SK-N-SH (cell line): ENCODE data around the gene MAP2K5. TPM values are rescaled to one million over a fixed set of nuclear protein-coding genes. Genes with fewer than 3 reads are reported as not detected.

Experiments
- CTCF ChIA-PET: fragments of 300-600, 350-600 bp; formaldehyde crosslinking; extraction: SDS; loops from one replicate; lab custom pipeline; 2021; lab: Yijun Ruan, JAX
- POLR2A ChIA-PET: fragments of 350-600 bp; sonication (Branson Sonifier 250); formaldehyde crosslinking; extraction: SDS; loops from one replicate; lab custom pipeline; 2020; ENCODE audit warnings: antibody characterized with exemption, inconsistent platforms; lab: Yijun Ruan, JAX
- DNase-seq: peaks from one replicate; pipeline ENCODE4 v3.0.0; 2012
- H2AFZ ChIP-seq: fragments of 200-600 bp; sonication (generic); 2 replicates; pipeline ENCODE4 v1.8.1; 2016; ENCODE audit warnings: antibody characterized with exemption, mild to moderate bottlenecking, low read depth
- H3F3A ChIP-seq: fragments of 200-600 bp; sonication (generic); replicated peaks from 2 replicates; pipeline ENCODE3; 2016; ENCODE audit warnings: antibody characterized with exemption, mild to moderate bottlenecking; ENCODE audit not compliant: insufficient read depth
- H3K27ac ChIP-seq, 2 experiments: fragments of 200-500 bp in 1 of 2; fragments of 200-600 bp in 1 of 2; sonication (Bioruptor generic) in 1 of 2; sonication (generic), shearing (Covaris generic) in 1 of 2; 2 replicates each; pipeline versions ENCODE4 v1.5.1 to v1.6.1; 2014 to 2016; ENCODE audit warnings: low read depth in 2 of 2, inconsistent platforms in 1 of 2, low read length in 1 of 2, mild to moderate bottlenecking in 1 of 2, mixed read lengths in 1 of 2
- H3K27me3 ChIP-seq: fragments of 200-600 bp; sonication (generic), shearing (Covaris generic); 2 replicates; pipeline ENCODE4 v1.6.1; 2016; ENCODE audit warnings: mixed run types; ENCODE audit not compliant: insufficient read depth
- H3K36me3 ChIP-seq, 2 experiments: fragments of 200-500 bp in 1 of 2; fragments of 200-600 bp in 1 of 2; sonication (Bioruptor generic) in 1 of 2; sonication (generic) in 1 of 2; replicated peaks in 1 of 2; 2 replicates each; pipeline versions ENCODE3 to v1.5.1; 2014 to 2016; ENCODE audit warnings: low read length in 1 of 2, mild to moderate bottlenecking in 1 of 2; ENCODE audit not compliant: insufficient read depth in 2 of 2, control insufficient read depth in 1 of 2
- H3K4me1 ChIP-seq, 2 experiments: fragments of 200-500 bp in 1 of 2; fragments of 200-600 bp in 1 of 2; sonication (Bioruptor generic) in 1 of 2; sonication (generic), shearing (Covaris generic) in 1 of 2; 2 replicates each; pipeline versions ENCODE4 v1.5.1 to v1.6.1; 2014 to 2016; ENCODE audit warnings: low read depth in 1 of 2, low read length in 1 of 2, mixed run types in 1 of 2; ENCODE audit not compliant: insufficient read depth in 2 of 2, control insufficient read depth in 1 of 2
- H3K4me2 ChIP-seq: fragments of 200-600 bp; sonication (generic), shearing (Covaris generic); 2 replicates; pipeline ENCODE4 v1.6.1; 2017; ENCODE audit warnings: mixed run types
- H3K4me3 ChIP-seq, 2 experiments: fragments of 200-500 bp in 1 of 2; fragments of 200-600 bp in 1 of 2; sonication (Bioruptor generic) in 1 of 2; sonication (generic), shearing (Covaris generic) in 1 of 2; 2 replicates each; pipeline versions ENCODE4 v1.5.1 to v1.8.1; 2014 to 2016; ENCODE audit warnings: low read depth in 2 of 2, inconsistent platforms in 1 of 2, low read length in 1 of 2, mild to moderate bottlenecking in 1 of 2, mixed read lengths in 1 of 2, moderate library complexity in 1 of 2
- H3K79me2 ChIP-seq: fragments of 200-600 bp; sonication (generic); 2 replicates; pipeline ENCODE4 v1.8.1; 2017; ENCODE audit warnings: mild to moderate bottlenecking; ENCODE audit not compliant: insufficient read depth
- H3K9ac ChIP-seq: fragments of 200-600 bp; sonication (generic); 2 replicates; pipeline ENCODE4 v1.6.1; 2017; ENCODE audit warnings: mixed run types
- H3K9me2 ChIP-seq: fragments of 200-600 bp; sonication (generic); 2 replicates; pipeline ENCODE4 v1.6.1; 2017; ENCODE audit warnings: mixed run types
- H3K9me3 ChIP-seq: fragments of 200-600 bp; sonication (generic); 2 replicates; pipeline ENCODE4 v1.6.1; 2017; ENCODE audit warnings: mixed run types, mild to moderate bottlenecking, moderate library complexity
- H4K20me1 ChIP-seq: fragments of 200-600 bp; sonication (generic); 2 replicates; pipeline ENCODE4 v1.6.1; 2017; ENCODE audit warnings: mild to moderate bottlenecking, mixed run types; ENCODE audit not compliant: insufficient read depth
- CHD2 ChIP-seq: fragments of 150-350 bp; IDR thresholded peaks from 2 replicates; pipeline ENCODE4 v1.6.1; 2018; ENCODE audit warnings: low read length; ENCODE audit not compliant: partially characterized antibody
- CTCF ChIP-seq: fragments of 200-600 bp; sonication (generic); IDR thresholded peaks from 2 replicates; pipeline ENCODE4 v1.6.1; 2017; ENCODE audit warnings: antibody characterized with exemption, mild to moderate bottlenecking, moderate library complexity
- EP300 ChIP-seq, 2 experiments: IDR thresholded peaks; 2 replicates each; pipeline versions ENCODE4 v1.4.0 to v1.6.1; 2012; ENCODE audit warnings: borderline replicate concordance in 1 of 2, low read depth in 1 of 2, low read length in 1 of 2
- EZH2phosphoT487 ChIP-seq: fragments of 200-600 bp; sonication (generic); IDR thresholded peaks from 2 replicates; pipeline ENCODE4 v1.6.1; 2017; ENCODE audit warnings: low read depth, mixed run types, mild to moderate bottlenecking, antibody characterized with exemption, moderate library complexity, borderline replicate concordance
- FOSL2 ChIP-seq: IDR thresholded peaks from 2 replicates; pipeline ENCODE4 v1.4.0; 2012; ENCODE audit warnings: low read depth, mild to moderate bottlenecking, moderate library complexity, borderline replicate concordance
- FOXM1 ChIP-seq: IDR thresholded peaks from 2 replicates; pipeline ENCODE4 v1.4.0; 2012; ENCODE audit warnings: low read depth, mild to moderate bottlenecking
- GABPA ChIP-seq: IDR thresholded peaks from 2 replicates; pipeline ENCODE4 v1.4.0; 2012; ENCODE audit warnings: low read depth, mild to moderate bottlenecking
- NFIC ChIP-seq: IDR thresholded peaks from 2 replicates; pipeline ENCODE4 v1.4.0; 2012; ENCODE audit warnings: borderline replicate concordance
- PBX3 ChIP-seq: IDR thresholded peaks from 2 replicates; pipeline ENCODE4; 2012
- RCOR1 ChIP-seq: fragments of 150-350 bp; IDR thresholded peaks from 2 replicates; pipeline ENCODE4 v1.6.1; 2017; ENCODE audit warnings: antibody characterized with exemption, low read length
- REST ChIP-seq: IDR thresholded peaks from 2 replicates; pipeline ENCODE4 v1.6.1; 2012; ENCODE audit warnings: mild to moderate bottlenecking, low read depth, low read length, moderate library complexity
- RFX5 ChIP-seq: IDR thresholded peaks from 2 replicates; pipeline ENCODE4 v1.6.1; 2012; ENCODE audit warnings: mild to moderate bottlenecking, improper control_type of control experiment, low read length
- SMC3 ChIP-seq: IDR thresholded peaks from 2 replicates; pipeline ENCODE4 v1.6.1; 2012; ENCODE audit warnings: low read depth, low read length, improper control_type of control experiment
- TAF1 ChIP-seq: IDR thresholded peaks from 2 replicates; pipeline ENCODE4 v1.6.1; 2012; ENCODE audit warnings: low read depth, mild to moderate bottlenecking, low read length, moderate library complexity, borderline replicate concordance
- TEAD4 ChIP-seq: IDR thresholded peaks from 2 replicates; pipeline ENCODE4 v1.4.0; 2012; ENCODE audit warnings: mild to moderate bottlenecking, borderline replicate concordance; ENCODE audit not compliant: insufficient read depth
- USF2 ChIP-seq: fragments of 150-350 bp; IDR thresholded peaks from 2 replicates; pipeline ENCODE4 v1.6.1; 2017; ENCODE audit warnings: antibody characterized with exemption, low read length, low read depth, borderline replicate concordance
- YY1 ChIP-seq: IDR thresholded peaks from 2 replicates; pipeline ENCODE4 v1.4.0; 2012; ENCODE audit warnings: low read depth, mild to moderate bottlenecking
- ZBTB33 ChIP-seq: IDR thresholded peaks from 2 replicates; pipeline ENCODE4 v1.4.0; 2012; ENCODE audit warnings: low read depth, borderline replicate concordance
- WGBS: methylation state at CpG from one replicate; pipeline ENCODE4 v1.1.6; 2017; ENCODE audit warnings: low lambda C conversion rate; 5-methylcytosine and 5-hydroxymethylcytosine counted together
- polyA plus RNA-seq, 3 experiments: library from polyadenylated mRNA; depleted of rRNA; stranded (reverse); fragments of >200 nt; gene quantifications; 2 replicates each; pipeline ENCODE4 v1.2.3, GENCODE V29; 2012

MAP2K5 gene
- polyA plus RNA-seq, 1 of the 3 experiments (the other 2 are of a cell fraction), result 6.2 TPM

GRCh38 chr15:67854358-67854757 is 311.9 kb downstream of the MAP2K5 start:
- no peak for DNase-seq
- no peaks in the 10 kb centered on the region for H3K79me2 ChIP-seq
- no peaks in the 10 kb centered on the region for H3K36me3 ChIP-seq
- H3K9ac ChIP-seq, result no peak overlapping the region
- CTCF ChIA-PET, result interaction anchor here (1.0 to 4.2 kb wide), 5 partner anchors 9 to 362 kb away, joined by 3 to 31 read pairs (median 3); no protein-coding TSS in a partner anchor
- TF ChIP-seq NFIC (no peak), EP300 (IDR thresholded peaks at IDR 0.05; ENCODE audit: borderline replicate concordance in 1 of 2, low read depth in 1 of 2, low read length in 1 of 2) (no peak), TAF1 (no peak), RFX5 (no peak), TEAD4 (no peak), YY1 (no peak), RCOR1 (no peak)
- no peaks in the 10 kb centered on the region for H3K27me3 ChIP-seq
- H3K9me3 ChIP-seq, result no peaks in the 10 kb centered on the region
- H3F3A ChIP-seq, result no peaks in the 10 kb centered on the region
- no peaks in the 10 kb centered on the region for H4K20me1 ChIP-seq
- no peaks in the 10 kb centered on the region for H3K9me2 ChIP-seq
- H3K27ac ChIP-seq, result no peak overlapping the region
- POLR2A ChIA-PET, result no interaction called here
- no peak overlapping the region for H3K4me2 ChIP-seq
- H3K4me1 ChIP-seq, result peaks cover 0 to 7% of the 10 kb centered on the region in 2 experiments; a peak in 1 of 4 replicates
- WGBS, result 100% methylated on average over 1 of the region's 1 CpG
- H2AFZ ChIP-seq, result no peak overlapping the region
- no peak overlapping the region for H3K4me3 ChIP-seq

DNA sequence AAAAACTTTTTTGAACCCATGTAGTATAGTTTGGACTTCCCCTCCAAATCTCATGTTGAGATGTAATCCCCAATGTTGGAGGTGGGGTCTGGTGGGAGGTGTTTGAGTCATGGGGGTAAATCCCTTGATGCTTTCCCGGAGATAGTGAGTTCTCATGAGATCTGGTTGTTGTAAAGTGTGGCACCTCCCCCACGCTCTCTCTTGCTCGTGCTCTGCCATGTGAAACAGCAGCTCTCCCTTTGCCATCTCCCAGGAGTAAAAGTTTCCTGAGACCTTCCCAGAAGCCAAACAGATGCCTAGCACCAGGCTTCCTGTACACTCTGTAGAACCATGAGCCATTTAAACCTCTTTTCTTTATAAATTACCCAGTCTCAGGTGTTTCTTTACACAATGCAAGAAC is 313.3 kb downstream of the MAP2K5 start:
- CTCF ChIA-PET, result interaction anchor here (0.6 kb wide), 1 partner anchor 347 kb away, joined by 3 read pairs; no protein-coding TSS in a partner anchor
- no peaks in the 10 kb centered on the region for H3K9me3 ChIP-seq
- H3K4me2 ChIP-seq, result no peak overlapping the region
- H3K79me2 ChIP-seq, result no peaks in the 10 kb centered on the region
- H3K4me1 ChIP-seq, result peaks cover 0 to 7% of the 10 kb centered on the region in 2 experiments; a peak in 1 of 4 replicates
- no peak overlapping the region for H3K27ac ChIP-seq
- DNase-seq, result no peak
- POLR2A ChIA-PET, result no interaction called here
- H4K20me1 ChIP-seq, result no peaks in the 10 kb centered on the region
- no peaks in the 10 kb centered on the region for H3K36me3 ChIP-seq
- no peak overlapping the region for H3K9ac ChIP-seq
- H3K4me3 ChIP-seq, result no peak overlapping the region
- H3K27me3 ChIP-seq, result no peaks in the 10 kb centered on the region
- H3K9me2 ChIP-seq, result no peaks in the 10 kb centered on the region
- H2AFZ ChIP-seq, result no peak overlapping the region
- 67% methylated on average over 3 of the region's 3 CpGs for WGBS
- H3F3A ChIP-seq, result no peaks in the 10 kb centered on the region
- TF ChIP-seq PBX3, result no peak
- no peak for TF ChIP-seq USF2
- no peak for TF ChIP-seq CTCF
- no peak for TF ChIP-seq SMC3
- TF ChIP-seq GABPA, result no peak
- no peak for TF ChIP-seq ZBTB33
- TF ChIP-seq REST, result no peak
- no peak for TF ChIP-seq FOXM1
- TF ChIP-seq EZH2phosphoT487, result no peak
- TF ChIP-seq CHD2, result no peak
- no peak for TF ChIP-seq TAF1
- no peak for TF ChIP-seq FOSL2
